ENCODE data around the gene TUBB. TPM values are rescaled to one million over a fixed set of nuclear protein-coding genes. Genes with fewer than 3 reads are reported as not detected.

Gene TUBB
- total and polyA plus RNA-seq, 2 donors (not counting 3 experiments of a cell fraction or from before 2014, with no cell fraction given): 1,276 to 1,408 TPM

DNA sequence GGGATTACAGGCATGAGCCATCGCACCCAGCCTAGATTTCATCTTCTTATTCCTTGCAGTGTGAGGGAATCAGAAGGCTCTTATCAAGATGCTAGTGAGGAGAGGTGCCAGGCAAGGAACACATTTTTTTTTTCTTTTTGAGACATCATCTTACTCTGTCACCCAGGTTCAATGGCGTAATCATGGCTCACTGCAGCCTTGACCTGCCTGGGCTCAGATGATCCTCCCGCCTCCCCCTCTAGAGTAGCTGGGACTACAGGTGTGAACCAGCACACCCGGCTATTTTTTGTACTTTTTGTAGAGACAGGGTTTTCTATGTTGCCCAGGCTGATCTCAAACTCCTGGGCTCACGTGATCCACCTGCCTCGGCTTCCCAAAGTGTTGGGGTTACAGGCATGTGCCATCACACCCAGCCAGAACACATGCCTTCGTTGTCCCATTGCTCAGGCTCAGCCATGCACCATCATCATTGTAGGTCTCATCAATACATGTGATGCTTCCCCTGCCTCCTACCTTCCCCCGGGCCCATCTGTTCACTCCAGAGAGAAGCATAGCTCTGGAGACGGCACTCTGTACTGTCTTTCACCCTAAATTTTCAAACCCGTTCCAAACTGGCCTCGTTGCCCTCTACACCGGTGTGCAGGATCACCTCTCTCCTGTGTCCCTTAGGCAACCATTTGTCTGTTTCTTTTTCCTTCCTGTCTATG, 12.2 kb downstream of the TUBB start:
- no TSS peak for BruUV-seq (replicated peaks)
- Histone ChIP-seq H3K79me2 (ENCODE audit: control insufficient read depth, insufficient read depth, low read length) (peaks cover 8% of the 10 kb centered on the region), H3K27ac (ENCODE audit: insufficient read depth, low read depth, low read length) (no peak overlapping the region), H2AFZ (ENCODE audit: low read depth, low read length) (no peak overlapping the region), H3K4me2 (ENCODE audit: insufficient read depth, low read length) (no peak overlapping the region), H4K20me1 (replicated peaks; ENCODE audit: control insufficient read depth, extremely low read depth, insufficient read depth, low read length) (no peaks in the 10 kb centered on the region), H3K27me3 (ENCODE audit: control insufficient read depth in 2 of 2, insufficient read depth in 2 of 2, low read length in 2 of 2) (no peaks in the 10 kb centered on the region), H3K9me3 (replicated peaks; ENCODE audit: control insufficient read depth, insufficient read depth, low read length) (no peaks in the 10 kb centered on the region), H3K4me3 (replicated peaks in 1 of 3; ENCODE audit: insufficient read depth in 1 of 3, low read depth in 1 of 3, low read length in 3 of 3) (no peak overlapping the region), H3K36me3 (ENCODE audit: control insufficient read depth in 2 of 2, extremely low read depth in 1 of 2, insufficient read depth in 2 of 2, low read length in 2 of 2) (peaks cover 3 to 16% of the 10 kb centered on the region in 2 experiments), H3K9ac (replicated peaks; ENCODE audit: extremely low read depth, insufficient read depth, low read length) (no peak overlapping the region), H3K9me1 (replicated peaks; ENCODE audit: control insufficient read depth, extremely low read depth, insufficient read depth, low read length) (no peaks in the 10 kb centered on the region), H3K4me1 (ENCODE audit: control insufficient read depth, extremely low read depth, insufficient read depth, low read length) (peaks cover 10% of the 10 kb centered on the region)
- intact Hi-C loops (cut with micrococcal nuclease): loop anchor here (5.0 kb wide), 1 partner anchor 190 kb away; no protein-coding TSS in a partner anchor
- TF ChIP-seq POLR2AphosphoS5 (IDR thresholded peaks at IDR 0.05; ENCODE audit: insufficient read depth, low read depth, low read length): no peak
- no peak for TF ChIP-seq MYC (IDR thresholded peaks at IDR 0.05; ENCODE audit: low read depth, low read length)
- TF ChIP-seq JUN (IDR thresholded peaks at IDR 0.05; ENCODE audit: borderline replicate concordance, insufficient read depth, insufficient read length, low read depth): no peak
- no peak for TF ChIP-seq POLR2A (IDR thresholded peaks at IDR 0.05; ENCODE audit: low read depth, low read length)
- no peak for TF ChIP-seq GATA2 (IDR thresholded peaks at IDR 0.05; ENCODE audit: insufficient read depth, insufficient read length, low read depth, low read length)
- FAIRE-seq (no peak), DNase-seq (ENCODE audit: low read depth, low spot score) (no peak)
- ChIA-PET CTCF (interaction anchor here (1.8 to 4.7 kb wide), 7 partner anchors 10 to 355 kb away, joined by 10 to 184 read pairs (median 23); partner anchors contain the start of gene VARS2), POLR2A (no interaction called here)
- dilution Hi-C loops (cut with MboI; ENCODE audit: extremely low pct_ligation_motif_present, low sequenced_read_pairs): loop anchor here (25.0 kb wide), 1 partner anchor 155 kb away; the partner anchor contains the start of gene DDR1

DNA sequence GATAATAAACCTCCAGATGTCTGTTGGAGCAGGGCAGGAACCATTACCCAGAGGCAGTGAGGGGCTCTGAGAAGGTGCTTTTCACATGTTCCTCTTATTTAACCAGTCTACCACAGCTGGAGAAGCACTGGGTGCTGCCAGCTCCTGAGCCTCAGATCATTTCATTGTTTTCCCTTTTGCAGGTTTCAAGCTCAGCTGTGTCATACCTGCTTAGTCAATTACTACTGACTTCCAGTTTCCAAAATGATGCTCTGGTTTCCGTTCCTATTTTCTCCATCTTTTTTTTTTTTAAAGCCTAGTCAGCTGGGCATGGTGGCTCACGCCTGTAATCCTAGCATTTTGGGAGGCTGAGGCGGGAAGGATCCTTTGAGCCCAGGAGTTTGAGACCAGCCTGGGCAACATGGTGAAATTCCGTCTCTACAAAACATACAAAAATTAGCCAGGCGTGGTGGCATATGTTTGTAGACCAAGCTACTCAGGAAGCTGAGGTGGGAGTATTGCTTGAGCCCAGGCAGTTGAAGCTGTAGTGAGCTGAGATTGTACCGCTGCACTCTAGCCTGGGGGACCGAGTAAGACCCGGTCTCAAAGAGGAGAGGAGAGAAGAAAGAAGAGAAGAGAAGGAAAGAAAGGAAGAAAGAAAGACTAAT, 15.6 kb downstream of the TUBB start:
- FAIRE-seq (no peak), DNase-seq (ENCODE audit: low read depth, low spot score) (no peak)
- Histone ChIP-seq H4K20me1 (replicated peaks; ENCODE audit: control insufficient read depth, extremely low read depth, insufficient read depth, low read length) (no peaks in the 10 kb centered on the region), H2AFZ (ENCODE audit: low read depth, low read length) (no peak overlapping the region), H3K4me2 (ENCODE audit: insufficient read depth, low read length) (no peak overlapping the region), H3K9ac (replicated peaks; ENCODE audit: extremely low read depth, insufficient read depth, low read length) (no peak overlapping the region), H3K27me3 (ENCODE audit: control insufficient read depth in 2 of 2, insufficient read depth in 2 of 2, low read length in 2 of 2) (no peaks in the 10 kb centered on the region), H3K27ac (ENCODE audit: insufficient read depth, low read depth, low read length) (no peak overlapping the region), H3K79me2 (ENCODE audit: control insufficient read depth, insufficient read depth, low read length) (peaks cover 23% of the 10 kb centered on the region), H3K4me3 (replicated peaks in 1 of 3; ENCODE audit: insufficient read depth in 1 of 3, low read depth in 1 of 3, low read length in 3 of 3) (no peak overlapping the region), H3K9me3 (replicated peaks; ENCODE audit: control insufficient read depth, insufficient read depth, low read length) (no peaks in the 10 kb centered on the region), H3K36me3 (ENCODE audit: control insufficient read depth in 2 of 2, extremely low read depth in 1 of 2, insufficient read depth in 2 of 2, low read length in 2 of 2) (peaks cover 5 to 13% of the 10 kb centered on the region in 2 experiments), H3K9me1 (replicated peaks; ENCODE audit: control insufficient read depth, extremely low read depth, insufficient read depth, low read length) (no peaks in the 10 kb centered on the region), H3K4me1 (ENCODE audit: control insufficient read depth, extremely low read depth, insufficient read depth, low read length) (peaks cover 34% of the 10 kb centered on the region)
- dilution Hi-C loops (cut with MboI; ENCODE audit: extremely low pct_ligation_motif_present, low sequenced_read_pairs): loop anchor here (25.0 kb wide), 1 partner anchor 152 kb away; the partner anchor contains the start of gene DDR1
- BruUV-seq (replicated peaks): no TSS peak
- intact Hi-C loops (cut with micrococcal nuclease): no loop called here
- CTCF ChIA-PET: interaction anchor here (0.9 to 2.1 kb wide), 3 partner anchors 57 to 344 kb away, joined by 3 to 4 read pairs (median 3); partner anchors contain the start of gene DHX16
- POLR2A ChIA-PET: interaction anchor here (1.3 kb wide), 1 partner anchor 17 kb away, joined by 3 read pairs; no protein-coding TSS in a partner anchor
- no peak for TF ChIP-seq MYC (IDR thresholded peaks at IDR 0.05; ENCODE audit: low read depth, low read length)
- TF ChIP-seq POLR2A (IDR thresholded peaks at IDR 0.05; ENCODE audit: low read depth, low read length): no peak
- TF ChIP-seq, protein P1, sequence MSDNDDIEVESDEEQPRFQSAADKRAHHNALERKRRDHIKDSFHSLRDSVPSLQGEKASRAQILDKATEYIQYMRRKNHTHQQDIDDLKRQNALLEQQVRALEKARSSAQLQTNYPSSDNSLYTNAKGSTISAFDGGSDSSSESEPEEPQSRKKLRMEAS (IDR thresholded peaks at IDR 0.05; ENCODE audit: insufficient read depth, insufficient read length): no peak
- no peak for TF ChIP-seq FOS (IDR thresholded peaks at IDR 0.05; ENCODE audit: borderline replicate concordance, insufficient read depth, low read length)
- no peak for TF ChIP-seq GATA2 (IDR thresholded peaks at IDR 0.05; ENCODE audit: insufficient read depth, insufficient read length, low read depth, low read length)
- TF ChIP-seq, protein P2, sequence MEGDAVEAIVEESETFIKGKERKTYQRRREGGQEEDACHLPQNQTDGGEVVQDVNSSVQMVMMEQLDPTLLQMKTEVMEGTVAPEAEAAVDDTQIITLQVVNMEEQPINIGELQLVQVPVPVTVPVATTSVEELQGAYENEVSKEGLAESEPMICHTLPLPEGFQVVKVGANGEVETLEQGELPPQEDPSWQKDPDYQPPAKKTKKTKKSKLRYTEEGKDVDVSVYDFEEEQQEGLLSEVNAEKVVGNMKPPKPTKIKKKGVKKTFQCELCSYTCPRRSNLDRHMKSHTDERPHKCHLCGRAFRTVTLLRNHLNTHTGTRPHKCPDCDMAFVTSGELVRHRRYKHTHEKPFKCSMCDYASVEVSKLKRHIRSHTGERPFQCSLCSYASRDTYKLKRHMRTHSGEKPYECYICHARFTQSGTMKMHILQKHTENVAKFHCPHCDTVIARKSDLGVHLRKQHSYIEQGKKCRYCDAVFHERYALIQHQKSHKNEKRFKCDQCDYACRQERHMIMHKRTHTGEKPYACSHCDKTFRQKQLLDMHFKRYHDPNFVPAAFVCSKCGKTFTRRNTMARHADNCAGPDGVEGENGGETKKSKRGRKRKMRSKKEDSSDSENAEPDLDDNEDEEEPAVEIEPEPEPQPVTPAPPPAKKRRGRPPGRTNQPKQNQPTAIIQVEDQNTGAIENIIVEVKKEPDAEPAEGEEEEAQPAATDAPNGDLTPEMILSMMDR (IDR thresholded peaks at IDR 0.05; ENCODE audit: extremely low read depth in 1 of 2, insufficient read depth in 1 of 2, low read depth in 1 of 2, low read length in 2 of 2): no peak
- no peak for TF ChIP-seq EZH2 (IDR thresholded peaks at IDR 0.05; ENCODE audit: borderline replicate concordance, low read depth, low read length, severe bottlenecking)
- no peak for TF ChIP-seq JUN (IDR thresholded peaks at IDR 0.05; ENCODE audit: borderline replicate concordance, insufficient read depth, insufficient read length, low read depth)
- TF ChIP-seq POLR2AphosphoS5 (IDR thresholded peaks at IDR 0.05; ENCODE audit: insufficient read depth, low read depth, low read length): no peak
